Peyer's patch (tissue), 4 donors: ENCODE results near the gene OSTN.

Experiments
- CTCF ChIP-seq, 6 experiments: fragments of 450-650 bp in 4 of 6; fragments of 200-600 bp in 2 of 6; sonication (generic) in 1 of 6; IDR thresholded peaks; one replicate each; pipeline ENCODE4 v1.5.1; 2017 to 2019; ENCODE audit warnings: antibody characterized with exemption in 6 of 6, mild to moderate bottlenecking in 3 of 6, moderate library complexity in 1 of 6
- POLR2A ChIP-seq, 2 donors: fragments of 450-650 bp; IDR thresholded peaks; one replicate each; pipeline ENCODE4 v1.5.1; 2017; ENCODE audit warnings: antibody characterized with exemption in 2 of 2, mild to moderate bottlenecking in 2 of 2, moderate library complexity in 2 of 2

GRCh38 chr3:191256405-191256804 is 57.4 kb downstream of the OSTN start:
- no peak for TF ChIP-seq CTCF (IDR thresholded peaks at IDR 0.05)
- TF ChIP-seq POLR2A (IDR thresholded peaks at IDR 0.05), result no peak
